ENCODE results near the gene CCNE1.

CCNE1 gene

GRCh38 chr19:29811125-29812079, at the start of gene CCNE1:
CCNE1 (plus strand) TSS chr19:29811991; CDS start chr19:29812556, 565 bp downstream.
- FAIRE-seq = no peak

GRCh38 chr19:29763196-29763595, 48.6 kb upstream of the CCNE1 start:
- no peak for FAIRE-seq

- FAIRE-seq = no peak
Observed at GRCh38 chr19:29764361-29764760, 47.4 kb upstream of the CCNE1 start.

GRCh38 chr19:29766100-29766499, 45.7 kb upstream of the CCNE1 start:
- no peak for FAIRE-seq

GRCh38 chr19:29767039-29767735, 44.6 kb upstream of the CCNE1 start:
- no peak for FAIRE-seq

GRCh38 chr19:29768166-29768565, 43.6 kb upstream of the CCNE1 start:
- no peak for FAIRE-seq

- FAIRE-seq = no peak
Observed at GRCh38 chr19:29769997-29770396, 41.8 kb upstream of the CCNE1 start.

- FAIRE-seq = no peak
Observed at GRCh38 chr19:29770648-29771047, 41.1 kb upstream of the CCNE1 start.

- FAIRE-seq = no peak
Observed at GRCh38 chr19:29771708-29772414, 39.9 kb upstream of the CCNE1 start.

GRCh38 chr19:29772696-29773095, 39.1 kb upstream of the CCNE1 start:
- FAIRE-seq = no peak

GRCh38 chr19:29773141-29773540, 38.6 kb upstream of the CCNE1 start:
- no peak for FAIRE-seq

- FAIRE-seq = no peak
Observed at GRCh38 chr19:29774126-29774525, 37.7 kb upstream of the CCNE1 start.

GRCh38 chr19:29777781-29778309, 33.9 kb upstream of the CCNE1 start:
- FAIRE-seq = no peak

- no peak for FAIRE-seq
Observed at GRCh38 chr19:29779921-29780320, 31.9 kb upstream of the CCNE1 start.

GRCh38 chr19:29781386-29782259, 30.2 kb upstream of the CCNE1 start:
- no peak for FAIRE-seq

- no peak for FAIRE-seq
Observed at GRCh38 chr19:29782260-29782580, 29.6 kb upstream of the CCNE1 start.

- no peak for FAIRE-seq
Observed at GRCh38 chr19:29783627-29784190, 28.1 kb upstream of the CCNE1 start.

GRCh38 chr19:29784598-29785223, 27.1 kb upstream of the CCNE1 start:
- no peak for FAIRE-seq

GRCh38 chr19:29785360-29785759, 26.4 kb upstream of the CCNE1 start:
- FAIRE-seq = no peak

- no peak for FAIRE-seq
Observed at GRCh38 chr19:29785955-29786589, 25.7 kb upstream of the CCNE1 start.

GRCh38 chr19:29787281-29787680, 24.5 kb upstream of the CCNE1 start:
- no peak for FAIRE-seq
